NCI-H510A (cell line): Measurements from ENCODE around the gene DHRS9.
"Not testable (repeated sequence)": the region's sequence is repeated elsewhere in the genome, so short reads cannot be mapped to it uniquely, and the experiment has no call there.

Source experiments
- DNase-seq: peaks from one replicate; lab custom pipeline; 2025; lab: John Stamatoyannopoulos, UW

The DHRS9 gene

GRCh38 chr2:169069341-169069740 is at the start of gene DHRS9:
TSS of gene DHRS9 (plus strand) at chr2:169069563. CDS start at chr2:169081582, 12,019 bp downstream.
- no peak for DNase-seq

- no peak for DNase-seq
Observed at GRCh38 chr2:169023161-169023560, 46.2 kb upstream of the DHRS9 start.

GRCh38 chr2:169026056-169026455 is 43.3 kb upstream of the DHRS9 start:
- no peak for DNase-seq

DNA sequence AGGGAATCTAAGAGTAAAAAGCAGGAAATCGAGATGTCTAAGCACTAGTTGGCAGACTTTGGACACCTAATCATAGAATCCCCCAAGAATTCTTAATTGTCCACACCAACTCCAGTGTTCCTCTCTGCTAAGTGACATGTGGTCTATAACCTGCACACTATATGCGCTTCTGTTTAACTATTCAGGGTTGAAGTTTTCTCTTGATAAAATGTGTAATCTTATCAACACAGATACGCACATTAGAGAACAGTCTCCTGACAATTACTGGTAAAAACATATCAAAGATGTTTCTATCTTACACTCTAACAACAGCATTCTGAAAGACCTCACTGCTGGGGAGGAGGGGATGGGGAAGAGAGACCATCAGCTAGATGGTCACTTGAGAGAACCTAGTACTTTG is 42.1 kb upstream of the DHRS9 start:
- no peak for DNase-seq

- no peak for DNase-seq
Observed at GRCh38 chr2:169029341-169029740, 40.0 kb upstream of the DHRS9 start.

GRCh38 chr2:169031202-169031601 is 38.2 kb upstream of the DHRS9 start, which contains the start of gene ABCB11:
TSS of gene ABCB11 (minus strand) at chr2:169031324. CDS start at chr2:169018125, 13,199 bp downstream.
- no peak for DNase-seq

DNA sequence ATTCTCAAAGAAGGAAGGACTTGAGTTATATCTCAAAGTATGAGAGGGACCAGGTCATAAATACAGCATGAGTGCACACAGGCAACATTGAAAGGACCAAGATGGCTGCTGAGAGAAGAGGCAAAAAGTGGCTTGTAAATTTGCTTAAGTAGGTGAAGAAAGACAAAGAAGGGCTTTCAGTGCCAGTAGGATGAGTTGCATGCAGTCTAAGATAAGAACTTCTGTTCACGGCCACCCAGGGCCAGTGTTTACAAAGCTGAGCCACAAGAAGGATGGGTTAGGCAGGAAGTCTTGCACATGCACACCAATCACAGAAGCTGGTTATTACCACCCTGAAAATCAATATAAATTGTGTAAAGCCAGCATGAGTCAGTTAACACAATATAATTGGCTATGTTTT is 35.1 kb upstream of the DHRS9 start:
- DNase-seq: no peak

DNA sequence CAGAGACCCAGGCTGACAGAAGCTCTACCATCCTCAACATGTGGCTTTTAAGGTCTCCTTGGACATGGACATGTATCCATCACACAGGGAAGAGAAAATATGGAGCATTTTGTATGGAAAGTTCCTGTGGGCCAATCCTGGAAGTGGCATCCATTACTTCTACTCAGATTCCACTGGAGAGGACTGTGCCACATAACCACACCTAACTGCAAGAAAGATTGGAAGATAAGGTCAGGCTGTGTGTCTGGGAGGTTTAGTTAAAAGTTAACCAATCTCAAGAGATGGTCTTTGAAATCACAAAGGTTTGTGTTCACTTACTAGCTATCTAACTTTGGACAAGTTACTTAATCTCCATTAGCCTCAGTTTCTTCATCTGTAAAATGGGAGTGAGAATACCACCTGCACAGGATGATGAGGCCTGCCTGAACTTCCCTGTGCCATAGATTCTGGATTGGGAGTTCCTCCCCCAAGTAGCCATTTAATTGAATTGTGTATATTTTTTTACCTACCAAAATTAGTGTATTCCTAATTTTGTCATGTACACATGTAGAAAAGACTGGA is 34.3 kb upstream of the DHRS9 start:
- no peak for DNase-seq

- DNase-seq: no peak
Observed at GRCh38 chr2:169035887-169036286, 33.5 kb upstream of the DHRS9 start.

DNA sequence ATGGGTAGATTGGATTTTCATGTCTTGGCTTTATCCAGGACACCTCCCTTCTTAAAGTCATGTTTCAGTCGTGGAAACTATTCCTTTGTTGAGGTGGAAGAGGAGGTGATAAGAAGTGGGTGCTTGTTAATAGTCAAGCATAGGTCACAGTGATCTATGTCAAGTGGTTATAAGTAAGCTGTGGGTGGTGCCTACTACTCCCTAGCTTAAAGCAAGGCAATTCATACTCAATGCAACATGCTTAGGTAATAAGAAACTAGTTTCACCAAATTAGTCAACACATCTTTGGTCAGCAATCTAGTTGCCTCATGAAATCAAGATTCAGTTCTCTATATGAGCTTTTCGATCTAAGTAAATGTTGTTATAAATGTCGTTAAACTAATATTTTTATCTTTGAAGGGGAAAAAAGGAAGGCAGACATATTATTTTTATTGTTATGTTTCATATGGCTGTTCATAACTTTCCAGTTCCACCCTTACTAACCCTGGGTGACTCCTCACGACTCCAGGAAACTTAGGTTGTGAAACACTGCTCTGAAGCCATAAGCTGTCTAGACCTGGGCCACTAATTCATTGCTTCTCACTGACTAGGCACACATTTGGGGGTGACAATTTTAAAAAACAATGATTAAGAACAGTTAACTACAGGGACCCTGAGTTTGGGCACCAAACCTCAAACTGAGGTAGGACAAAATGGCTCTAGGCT is 32.5 kb upstream of the DHRS9 start:
- no peak for DNase-seq

- DNase-seq: no peak
Observed at GRCh38 chr2:169038338-169038757, 31.0 kb upstream of the DHRS9 start.

- no peak for DNase-seq
Observed at GRCh38 chr2:169039702-169040101, 29.7 kb upstream of the DHRS9 start.

DNA sequence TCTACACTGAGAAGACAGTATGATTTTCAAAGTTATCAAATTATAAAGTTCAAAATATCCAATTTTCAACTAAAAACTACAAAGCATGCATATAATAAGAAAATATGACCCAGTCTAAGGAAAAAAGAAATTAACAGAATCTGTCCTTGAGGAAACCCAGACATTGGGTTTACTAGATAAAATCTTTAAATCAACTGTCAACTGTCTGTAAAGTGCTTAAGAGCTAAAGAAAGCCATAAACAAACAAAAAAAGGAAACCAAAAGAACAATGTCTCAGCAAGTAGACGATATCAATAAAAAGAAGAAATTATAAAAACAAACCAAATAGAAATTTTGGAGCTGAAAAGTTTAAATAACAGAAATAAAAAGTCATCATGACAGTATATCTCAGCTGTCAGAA is 27.8 kb upstream of the DHRS9 start:
- no peak for DNase-seq

GRCh38 chr2:169042856-169043255 is 26.5 kb upstream of the DHRS9 start:
- no peak for DNase-seq

GRCh38 chr2:169046440-169047151 is 22.8 kb upstream of the DHRS9 start:
- no peak for DNase-seq

- DNase-seq: no peak
Observed at GRCh38 chr2:169047256-169048250, 21.8 kb upstream of the DHRS9 start.

- DNase-seq: no peak
Observed at GRCh38 chr2:169049142-169049541, 20.2 kb upstream of the DHRS9 start.

GRCh38 chr2:169050476-169051240 is 18.7 kb upstream of the DHRS9 start:
- no peak for DNase-seq

GRCh38 chr2:169054575-169054974 is 14.8 kb upstream of the DHRS9 start:
- not testable (repeated sequence) for DNase-seq

DNA sequence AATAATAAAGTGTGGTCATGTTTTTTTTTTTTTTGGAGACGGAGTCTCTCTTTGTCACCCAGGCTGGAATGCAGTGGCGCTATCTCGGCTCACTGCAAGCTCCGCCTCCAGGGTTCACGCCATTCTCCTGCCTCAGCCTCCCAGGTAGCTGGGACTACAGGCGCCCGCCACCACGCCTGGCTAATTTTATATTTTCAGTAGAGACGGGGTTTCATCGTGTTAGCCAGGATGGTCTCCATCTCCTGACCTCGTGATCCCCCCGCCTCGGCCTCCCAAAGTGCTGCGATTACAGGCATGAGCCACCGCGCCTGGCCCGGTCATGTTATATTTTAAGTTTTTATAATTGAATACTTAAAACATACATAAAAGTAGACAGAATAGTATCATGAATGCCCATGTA is 5.2 kb upstream of the DHRS9 start:
- DNase-seq: not testable (repeated sequence)

- no peak for DNase-seq
Observed at GRCh38 chr2:169065422-169065821, 3.9 kb upstream of the DHRS9 start.
